Fibroblast of lung (primary cell): ENCODE data around the gene ATG4D. TPM values are rescaled to one million over a fixed set of nuclear protein-coding genes. Genes with fewer than 3 reads are reported as not detected.

Source experiments
- DNase-seq, 2 donors: peaks; one replicate each; pipeline versions ENCODE4 v3.0.0 to v3.0.0-alpha.2; 2010; ENCODE audit warnings: low read depth in 2 of 2
- H2AFZ ChIP-seq: 2 replicates; pipeline ENCODE4 v1.5.1; 2012; ENCODE audit warnings: low read length, control low read depth, inconsistent platforms
- H3K27ac ChIP-seq: 2 replicates; pipeline ENCODE4 v1.5.1; 2011; ENCODE audit warnings: low read length, control low read depth; ENCODE audit not compliant: insufficient read depth
- H3K27me3 ChIP-seq: 2 replicates; pipeline ENCODE4 v1.5.1; 2011; ENCODE audit warnings: mild to moderate bottlenecking, low read length; ENCODE audit not compliant: control insufficient read depth, insufficient read depth
- H3K36me3 ChIP-seq: 2 replicates; pipeline ENCODE4 v1.5.1; 2011; ENCODE audit warnings: low read length; ENCODE audit not compliant: control insufficient read depth, insufficient read depth
- H3K4me1 ChIP-seq: 2 replicates; pipeline ENCODE4 v1.5.1; 2011; ENCODE audit warnings: low read length; ENCODE audit not compliant: control insufficient read depth, insufficient read depth; ENCODE audit errors: extremely low read depth
- H3K4me2 ChIP-seq: 2 replicates; pipeline ENCODE4 v1.5.1; 2011; ENCODE audit warnings: low read length, control low read depth; ENCODE audit not compliant: insufficient read depth; ENCODE audit errors: extremely low read depth
- H3K4me3 ChIP-seq, 4 experiments: fragments of 200-600 bp in 1 of 4; sonication (generic) in 1 of 4; replicated peaks in 1 of 4; 2 replicates each; pipeline ENCODE4 v1.5.1; 2011 to 2016; ENCODE audit warnings: low read length in 4 of 4, low read depth in 3 of 4, mild to moderate bottlenecking in 3 of 4, control low read depth in 2 of 4, inconsistent platforms in 1 of 4, mixed read lengths in 1 of 4; ENCODE audit not compliant: insufficient read depth in 1 of 4; ENCODE audit errors: control extremely low read depth in 1 of 4
- H3K79me2 ChIP-seq: 2 replicates; pipeline ENCODE4 v1.5.1; 2012; ENCODE audit warnings: mild to moderate bottlenecking, low read length, inconsistent platforms; ENCODE audit not compliant: control insufficient read depth, insufficient read depth
- H3K9ac ChIP-seq: 2 replicates; pipeline ENCODE4 v1.5.1; 2011; ENCODE audit warnings: mild to moderate bottlenecking, low read length, control low read depth; ENCODE audit not compliant: insufficient read depth
- H3K9me3 ChIP-seq: 2 replicates; pipeline ENCODE4 v1.5.1; 2012; ENCODE audit warnings: low read depth, low read length; ENCODE audit not compliant: control insufficient read depth, insufficient read depth
- H4K20me1 ChIP-seq: 2 replicates; pipeline ENCODE4 v1.5.1; 2011; ENCODE audit warnings: low read length; ENCODE audit not compliant: control insufficient read depth, insufficient read depth; ENCODE audit errors: extremely low read depth
- EZH2 ChIP-seq: IDR thresholded peaks from 2 replicates; pipeline ENCODE4 v1.5.1; 2012; ENCODE audit warnings: low read length, control low read depth, mild to moderate bottlenecking; ENCODE audit errors: missing control alignments
- polyA plus RNA-seq, 2 donors: library from polyadenylated mRNA; depleted of rRNA in 1 of 2; stranded (reverse) in 1 of 2; unstranded in 1 of 2; fragments of >200 nt; gene quantifications; 2 replicates each; pipeline ENCODE4 v1.2.1, GENCODE V29; 2011 to 2012; ENCODE audit warnings: missing spikeins in 1 of 2
- total RNA-seq: library from RNA; depleted of rRNA; stranded (reverse); fragments of >200 nt; gene quantifications from 2 replicates; pipeline ENCODE4 v1.2.1, GENCODE V29; 2014
- TF ChIP-seq, protein P1 (sequence below), 2 donors: IDR thresholded peaks in 1 of 2; conservative IDR thresholded peaks in 1 of 2; 1 replicate in 1 of 2; 2 replicates in 1 of 2; pipeline ENCODE4 v1.5.1; 2011 to 2012; ENCODE audit warnings: low read length in 2 of 2, control low read depth in 1 of 2, inconsistent platforms in 1 of 2, low read depth in 1 of 2, mild to moderate bottlenecking in 1 of 2

ATG4D gene
- total and polyA plus RNA-seq, 2 donors (not counting 1 experiment from before 2014, with no cell fraction given): 7.2 to 14.9 TPM

DNA sequence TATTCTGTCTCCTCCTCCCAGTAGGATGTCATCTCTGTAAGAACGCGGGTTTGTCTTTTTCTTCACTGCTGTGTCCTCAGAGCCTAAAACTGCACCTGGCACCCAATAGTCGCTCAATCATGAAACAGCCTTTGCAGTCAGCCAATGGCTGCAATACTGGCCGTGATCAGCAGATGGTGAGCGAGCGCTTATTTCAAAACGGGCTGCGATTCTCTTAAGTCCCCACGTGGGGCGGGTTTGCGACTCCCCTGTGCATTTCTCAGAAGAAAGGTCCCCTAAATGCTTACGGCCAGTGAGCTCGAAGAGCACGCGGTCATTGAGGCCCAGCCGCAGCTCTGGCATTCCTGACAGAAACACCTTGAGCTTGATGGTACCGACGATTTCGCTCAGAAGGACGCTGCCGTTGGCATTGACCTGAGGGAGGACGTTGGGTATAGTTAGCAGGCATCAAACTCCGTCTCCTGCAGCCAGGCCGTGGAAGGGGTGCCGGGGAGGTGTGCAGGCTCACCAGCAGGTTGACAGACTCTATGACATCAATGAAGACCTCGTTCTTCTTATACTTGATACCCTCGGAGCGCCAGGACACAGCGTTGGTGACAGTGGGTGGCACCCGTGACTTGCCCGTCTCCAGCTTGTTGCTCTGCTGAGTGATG is 37.4 kb downstream of the ATG4D start:
- Histone ChIP-seq H3K9ac (no peak overlapping the region), H2AFZ (peak overlapping the region; percentile 87), H3K27me3 (peaks cover 2% of the 10 kb centered on the region), H3K4me2 (peak overlapping the region; percentile 51), H4K20me1 (no peaks in the 10 kb centered on the region), H3K4me3 (no peak overlapping the region), H3K9me3 (no peaks in the 10 kb centered on the region), H3K4me1 (peaks cover 3% of the 10 kb centered on the region), H3K36me3 (no peaks in the 10 kb centered on the region), H3K27ac (no peak overlapping the region), H3K79me2 (no peaks in the 10 kb centered on the region)
- peak; percentile 84 to 91 for DNase-seq
- TF ChIP-seq, protein P1, sequence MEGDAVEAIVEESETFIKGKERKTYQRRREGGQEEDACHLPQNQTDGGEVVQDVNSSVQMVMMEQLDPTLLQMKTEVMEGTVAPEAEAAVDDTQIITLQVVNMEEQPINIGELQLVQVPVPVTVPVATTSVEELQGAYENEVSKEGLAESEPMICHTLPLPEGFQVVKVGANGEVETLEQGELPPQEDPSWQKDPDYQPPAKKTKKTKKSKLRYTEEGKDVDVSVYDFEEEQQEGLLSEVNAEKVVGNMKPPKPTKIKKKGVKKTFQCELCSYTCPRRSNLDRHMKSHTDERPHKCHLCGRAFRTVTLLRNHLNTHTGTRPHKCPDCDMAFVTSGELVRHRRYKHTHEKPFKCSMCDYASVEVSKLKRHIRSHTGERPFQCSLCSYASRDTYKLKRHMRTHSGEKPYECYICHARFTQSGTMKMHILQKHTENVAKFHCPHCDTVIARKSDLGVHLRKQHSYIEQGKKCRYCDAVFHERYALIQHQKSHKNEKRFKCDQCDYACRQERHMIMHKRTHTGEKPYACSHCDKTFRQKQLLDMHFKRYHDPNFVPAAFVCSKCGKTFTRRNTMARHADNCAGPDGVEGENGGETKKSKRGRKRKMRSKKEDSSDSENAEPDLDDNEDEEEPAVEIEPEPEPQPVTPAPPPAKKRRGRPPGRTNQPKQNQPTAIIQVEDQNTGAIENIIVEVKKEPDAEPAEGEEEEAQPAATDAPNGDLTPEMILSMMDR (conservative IDR thresholded peaks at IDR 0.05 in 1 of 2, IDR thresholded peaks at IDR 0.05 in 1 of 2; ENCODE audit: low read depth in 1 of 2, low read length in 2 of 2): peak; percentile 98 to 100
- no peak for TF ChIP-seq EZH2

DNA sequence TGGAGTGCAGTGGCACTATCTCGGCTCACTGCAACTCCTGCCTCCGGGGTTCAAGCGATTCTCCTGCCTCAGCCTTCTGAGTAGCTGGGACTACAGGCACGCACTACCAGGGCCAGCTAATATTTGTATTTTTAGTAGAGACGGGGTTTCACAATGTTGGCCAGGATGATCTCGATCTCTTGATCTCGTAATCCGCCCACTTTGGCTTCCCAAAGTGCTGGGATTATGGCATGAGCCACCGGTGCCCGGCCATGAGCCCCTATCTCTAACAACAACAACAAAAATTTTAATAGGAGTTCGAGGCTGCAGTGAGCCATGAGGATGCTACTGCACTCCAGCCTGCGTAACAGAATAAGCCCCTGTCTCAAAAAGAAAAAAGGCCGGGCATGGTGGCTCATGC is 38.4 kb downstream of the ATG4D start:
- no peaks in the 10 kb centered on the region for H3K9me3 ChIP-seq
- H3K27me3 ChIP-seq: peaks cover 8% of the 10 kb centered on the region
- H3K27ac ChIP-seq: no peak overlapping the region
- no peaks in the 10 kb centered on the region for H3K79me2 ChIP-seq
- H4K20me1 ChIP-seq: no peaks in the 10 kb centered on the region
- H2AFZ ChIP-seq: no peak overlapping the region
- H3K36me3 ChIP-seq: no peaks in the 10 kb centered on the region
- H3K4me2 ChIP-seq: no peak overlapping the region
- H3K4me1 ChIP-seq: peaks cover 3% of the 10 kb centered on the region
- no peak for DNase-seq
- TF ChIP-seq, protein P1 (conservative IDR thresholded peaks at IDR 0.05 in 1 of 2, IDR thresholded peaks at IDR 0.05 in 1 of 2; ENCODE audit: low read depth in 1 of 2, low read length in 2 of 2): no peak
- no peak for TF ChIP-seq EZH2
- no peak overlapping the region for H3K9ac ChIP-seq
- H3K4me3 ChIP-seq: no peak overlapping the region

DNA sequence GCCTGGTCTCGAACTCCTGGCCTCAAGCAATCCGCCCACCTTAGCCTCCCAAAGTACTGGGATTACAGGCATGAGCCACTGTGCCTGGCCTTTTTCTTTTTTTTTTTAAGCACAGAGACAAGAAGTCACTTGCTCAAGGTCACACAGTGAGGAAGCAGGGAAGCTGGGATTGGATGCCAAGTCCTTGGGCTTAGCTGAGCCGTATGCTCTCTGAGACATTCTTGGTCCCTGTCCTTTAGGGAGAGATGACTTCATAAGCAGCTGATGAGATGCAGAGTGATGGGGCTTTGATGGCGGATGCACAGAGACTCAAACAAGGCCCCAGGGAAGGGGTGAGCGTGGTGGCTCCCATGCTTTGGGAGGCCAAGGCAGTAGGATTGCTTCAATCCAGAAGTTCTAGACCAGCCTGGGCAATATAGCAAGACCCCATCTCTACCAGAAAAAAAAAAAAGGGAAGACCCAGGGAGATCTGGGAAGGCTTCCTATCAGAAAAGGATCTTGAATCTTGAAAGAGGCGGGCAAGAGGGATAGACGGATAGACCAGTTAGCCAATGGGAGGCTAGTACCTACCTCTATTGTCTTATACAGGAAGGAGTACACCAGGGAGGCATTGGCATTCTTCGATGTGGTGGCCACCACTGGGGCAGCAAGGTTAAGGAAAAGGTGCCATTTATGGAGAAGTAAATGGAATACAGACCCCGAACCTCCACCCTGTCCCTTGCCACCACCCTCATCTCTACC is 39.5 kb downstream of the ATG4D start:
- no peak for DNase-seq
- no peak overlapping the region for H3K4me2 ChIP-seq
- no peaks in the 10 kb centered on the region for H4K20me1 ChIP-seq
- no peak overlapping the region for H3K27ac ChIP-seq
- H3K27me3 ChIP-seq: peaks cover 15% of the 10 kb centered on the region
- no peak overlapping the region for H3K4me3 ChIP-seq
- TF ChIP-seq, protein P1 (conservative IDR thresholded peaks at IDR 0.05 in 1 of 2, IDR thresholded peaks at IDR 0.05 in 1 of 2; ENCODE audit: low read depth in 1 of 2, low read length in 2 of 2): no peak
- TF ChIP-seq EZH2: no peak
- H3K4me1 ChIP-seq: peaks cover 3% of the 10 kb centered on the region
- no peaks in the 10 kb centered on the region for H3K36me3 ChIP-seq
- no peak overlapping the region for H2AFZ ChIP-seq
- H3K79me2 ChIP-seq: no peaks in the 10 kb centered on the region
- H3K9ac ChIP-seq: no peak overlapping the region
- H3K9me3 ChIP-seq: no peaks in the 10 kb centered on the region
